ENCODE data around the gene TBL1Y.

The TBL1Y gene

DNA sequence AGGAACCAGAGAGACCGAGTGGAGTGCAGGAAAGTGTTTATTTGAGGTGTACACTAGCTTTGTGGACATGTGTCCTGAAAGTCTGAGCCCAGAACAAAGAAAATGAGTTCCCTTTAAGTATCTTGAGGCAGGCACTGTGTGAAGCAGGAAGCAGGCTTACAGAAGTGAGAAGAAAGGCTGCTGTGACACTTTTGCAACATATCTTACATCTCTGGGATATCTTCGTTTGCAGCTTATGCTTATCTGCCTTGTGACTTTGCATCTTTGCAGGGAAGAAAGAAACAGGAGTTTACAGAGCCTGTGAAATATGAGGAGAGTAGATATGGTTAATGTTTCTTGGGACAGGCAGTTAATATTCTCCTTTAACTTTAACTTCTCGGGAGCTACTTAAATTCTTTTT, 92.1 kb downstream of the TBL1Y start:
- Histone ChIP-seq H3K4me3 (ENCODE audit: low read length, poor library complexity, severe bottlenecking) (no peak overlapping the region), H3K79me2 (ENCODE audit: insufficient read depth, low read length) (no peaks in the 10 kb centered on the region), H2AFZ (ENCODE audit: low read length) (no peak overlapping the region), H3K27me3 (ENCODE audit: insufficient read depth, low read length, poor library complexity, severe bottlenecking) (no peaks in the 10 kb centered on the region), H3K4me1 (ENCODE audit: insufficient read depth, low read length, poor library complexity, severe bottlenecking) (no peaks in the 10 kb centered on the region), H3K9ac (ENCODE audit: low read depth, low read length, poor library complexity, severe bottlenecking) (no peak overlapping the region), H3K4me2 (ENCODE audit: low read depth, low read length, poor library complexity, severe bottlenecking) (no peak overlapping the region), H3K9me2 (replicated peaks; ENCODE audit: low read depth, low read length) (no peaks in the 10 kb centered on the region), H3K36me3 (ENCODE audit: insufficient read depth, low read length) (no peaks in the 10 kb centered on the region), H3K9me3 (ENCODE audit: insufficient read depth, low read depth, low read length) (no peaks in the 10 kb centered on the region), H3F3A (ENCODE audit: low read depth) (no peaks in the 10 kb centered on the region), H4K20me1 (ENCODE audit: insufficient read depth, low read length, poor library complexity, severe bottlenecking) (no peaks in the 10 kb centered on the region)
- TF ChIP-seq, protein P1, sequence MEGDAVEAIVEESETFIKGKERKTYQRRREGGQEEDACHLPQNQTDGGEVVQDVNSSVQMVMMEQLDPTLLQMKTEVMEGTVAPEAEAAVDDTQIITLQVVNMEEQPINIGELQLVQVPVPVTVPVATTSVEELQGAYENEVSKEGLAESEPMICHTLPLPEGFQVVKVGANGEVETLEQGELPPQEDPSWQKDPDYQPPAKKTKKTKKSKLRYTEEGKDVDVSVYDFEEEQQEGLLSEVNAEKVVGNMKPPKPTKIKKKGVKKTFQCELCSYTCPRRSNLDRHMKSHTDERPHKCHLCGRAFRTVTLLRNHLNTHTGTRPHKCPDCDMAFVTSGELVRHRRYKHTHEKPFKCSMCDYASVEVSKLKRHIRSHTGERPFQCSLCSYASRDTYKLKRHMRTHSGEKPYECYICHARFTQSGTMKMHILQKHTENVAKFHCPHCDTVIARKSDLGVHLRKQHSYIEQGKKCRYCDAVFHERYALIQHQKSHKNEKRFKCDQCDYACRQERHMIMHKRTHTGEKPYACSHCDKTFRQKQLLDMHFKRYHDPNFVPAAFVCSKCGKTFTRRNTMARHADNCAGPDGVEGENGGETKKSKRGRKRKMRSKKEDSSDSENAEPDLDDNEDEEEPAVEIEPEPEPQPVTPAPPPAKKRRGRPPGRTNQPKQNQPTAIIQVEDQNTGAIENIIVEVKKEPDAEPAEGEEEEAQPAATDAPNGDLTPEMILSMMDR (conservative IDR thresholded peaks at IDR 0.05; ENCODE audit: low read length), result no peak
- no peak for TF ChIP-seq EZH2phosphoT487 (IDR thresholded peaks at IDR 0.05; ENCODE audit: borderline replicate concordance)

DNA sequence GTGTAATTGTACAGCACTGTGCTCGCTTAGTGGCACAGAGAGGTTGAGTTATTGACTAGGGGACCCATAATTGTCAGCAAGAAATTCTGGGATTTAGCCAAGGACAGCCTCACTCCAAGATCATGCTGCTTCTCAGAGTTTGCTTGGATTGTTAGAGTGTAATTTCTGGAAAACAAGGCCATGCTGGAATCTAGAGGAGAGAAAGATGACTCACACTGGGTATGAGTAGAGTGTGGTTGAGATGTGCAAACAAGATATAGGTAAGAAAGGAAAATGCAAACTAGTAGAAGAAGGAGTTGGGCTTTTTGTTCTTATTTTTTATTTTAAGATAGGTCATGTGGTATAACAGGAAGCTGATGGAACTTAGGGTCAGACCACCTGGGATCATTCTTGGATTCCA, 97.4 kb downstream of the TBL1Y start:
- Histone ChIP-seq H3K4me2 (ENCODE audit: low read depth, low read length, poor library complexity, severe bottlenecking) (no peak overlapping the region), H3K9me3 (ENCODE audit: insufficient read depth, low read depth, low read length) (no peaks in the 10 kb centered on the region), H2AFZ (ENCODE audit: low read length) (no peak overlapping the region)

DNA sequence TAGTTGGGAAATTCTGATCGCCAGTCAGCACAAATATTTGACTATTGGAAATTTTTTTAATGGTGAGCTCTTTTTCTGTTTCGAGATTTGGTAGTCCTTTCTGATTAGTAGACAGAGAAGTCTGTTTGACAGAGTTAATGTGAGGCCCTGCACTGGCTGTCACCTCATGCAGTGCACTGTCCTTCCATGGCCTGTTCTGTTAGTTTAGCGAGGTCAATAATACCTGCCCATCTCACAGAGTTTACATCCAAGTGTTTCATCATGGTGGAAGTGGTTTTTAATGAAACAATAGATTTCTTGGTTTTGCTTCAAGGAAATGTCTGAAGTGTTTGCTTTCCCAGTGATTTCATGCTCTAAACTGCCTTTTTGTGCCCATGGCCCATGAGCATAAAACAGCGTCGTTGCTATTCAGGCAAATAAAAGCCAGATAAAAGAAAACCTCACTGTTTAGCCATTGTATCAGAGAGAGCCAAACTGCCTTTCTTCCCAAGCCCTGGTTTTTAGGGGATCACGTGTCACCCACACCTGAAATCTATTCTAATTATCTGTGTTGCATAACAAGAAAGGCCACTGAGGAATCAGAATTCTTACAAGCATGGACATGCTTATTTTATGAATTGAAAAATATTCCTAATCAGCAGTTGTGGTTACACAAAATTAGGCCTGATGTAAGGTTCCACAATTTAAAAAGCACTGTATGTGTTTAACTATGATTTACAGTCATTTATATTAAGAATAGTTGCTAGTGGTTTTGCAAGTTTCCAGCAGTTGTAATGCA, 98.3 kb downstream of the TBL1Y start:
- Histone ChIP-seq H3K9ac (ENCODE audit: low read depth, low read length, poor library complexity, severe bottlenecking) (no peak overlapping the region), H2AFZ (ENCODE audit: low read length) (no peak overlapping the region), H3K36me3 (ENCODE audit: insufficient read depth, low read length) (no peaks in the 10 kb centered on the region), H4K20me1 (ENCODE audit: insufficient read depth, low read length, poor library complexity, severe bottlenecking) (no peaks in the 10 kb centered on the region), H3K79me2 (ENCODE audit: insufficient read depth, low read length) (no peaks in the 10 kb centered on the region), H3K4me1 (ENCODE audit: insufficient read depth, low read length, poor library complexity, severe bottlenecking) (no peaks in the 10 kb centered on the region), H3K9me2 (replicated peaks; ENCODE audit: low read depth, low read length) (no peaks in the 10 kb centered on the region), H3K27me3 (ENCODE audit: insufficient read depth, low read length, poor library complexity, severe bottlenecking) (no peaks in the 10 kb centered on the region), H3K4me3 (ENCODE audit: low read length, poor library complexity, severe bottlenecking) (no peak overlapping the region), H3K9me3 (ENCODE audit: insufficient read depth, low read depth, low read length) (no peaks in the 10 kb centered on the region), H3F3A (ENCODE audit: low read depth) (no peaks in the 10 kb centered on the region), H3K4me2 (ENCODE audit: low read depth, low read length, poor library complexity, severe bottlenecking) (no peak overlapping the region)
- TF ChIP-seq, protein P1 (conservative IDR thresholded peaks at IDR 0.05; ENCODE audit: low read length), result no peak
- no peak for TF ChIP-seq EZH2phosphoT487 (IDR thresholded peaks at IDR 0.05; ENCODE audit: borderline replicate concordance)

More for the DNA sequence above, 97.4 kb downstream of the TBL1Y start:
- no peak overlapping the region for H3K4me3 ChIP-seq (ENCODE audit: low read length, poor library complexity, severe bottlenecking)
- no peaks in the 10 kb centered on the region for H3K79me2 ChIP-seq (ENCODE audit: insufficient read depth, low read length)
- no peak for TF ChIP-seq EZH2phosphoT487 (IDR thresholded peaks at IDR 0.05; ENCODE audit: borderline replicate concordance)
- TF ChIP-seq, protein P1 (conservative IDR thresholded peaks at IDR 0.05; ENCODE audit: low read length), result no peak
- H3K27me3 ChIP-seq (ENCODE audit: insufficient read depth, low read length, poor library complexity, severe bottlenecking), result no peaks in the 10 kb centered on the region
- no peaks in the 10 kb centered on the region for H3K9me2 ChIP-seq (replicated peaks; ENCODE audit: low read depth, low read length)
- H3K36me3 ChIP-seq (ENCODE audit: insufficient read depth, low read length), result no peaks in the 10 kb centered on the region
- H3K9ac ChIP-seq (ENCODE audit: low read depth, low read length, poor library complexity, severe bottlenecking), result no peak overlapping the region
- H3F3A ChIP-seq (ENCODE audit: low read depth), result no peaks in the 10 kb centered on the region
- no peaks in the 10 kb centered on the region for H3K4me1 ChIP-seq (ENCODE audit: insufficient read depth, low read length, poor library complexity, severe bottlenecking)
- no peaks in the 10 kb centered on the region for H4K20me1 ChIP-seq (ENCODE audit: insufficient read depth, low read length, poor library complexity, severe bottlenecking)

Measured in Loucy (cell line).